PFSK-1 (cell line): Measurements from ENCODE around the gene PILRB.

Experiments
- FOXP2 ChIP-seq: optimal IDR thresholded peaks from 2 replicates; pipeline ENCODE3; 2011; ENCODE audit warnings: borderline replicate concordance, control low read depth, inconsistent platforms; ENCODE audit not compliant: insufficient read depth; ENCODE audit errors: extremely low read length, extremely low read depth
- POLR2AphosphoS5 ChIP-seq: IDR thresholded peaks from 2 replicates; pipeline ENCODE4 v1.6.1; 2012; ENCODE audit warnings: low read depth, mild to moderate bottlenecking, control low read depth, low read length, moderate library complexity
- SIN3A ChIP-seq: IDR thresholded peaks from 2 replicates; pipeline ENCODE4 v1.6.1; 2012; ENCODE audit warnings: mild to moderate bottlenecking, low read length, moderate library complexity, borderline replicate concordance; ENCODE audit not compliant: insufficient read depth
- TAF1 ChIP-seq: IDR thresholded peaks from 2 replicates; pipeline ENCODE4 v1.6.1; 2012; ENCODE audit warnings: low read length, control low read depth, borderline replicate concordance; ENCODE audit not compliant: insufficient read depth
- TF ChIP-seq, protein P1 (sequence below), 2 experiments: IDR thresholded peaks; 2 replicates each; pipeline versions ENCODE4 v1.6.1 to v1.8.0; 2011 to 2012; ENCODE audit warnings: low read depth in 2 of 2, low read length in 2 of 2, control low read depth in 1 of 2, inconsistent platforms in 1 of 2, mild to moderate bottlenecking in 1 of 2, moderate library complexity in 1 of 2; ENCODE audit not compliant: insufficient read depth in 1 of 2

The PILRB gene

DNA sequence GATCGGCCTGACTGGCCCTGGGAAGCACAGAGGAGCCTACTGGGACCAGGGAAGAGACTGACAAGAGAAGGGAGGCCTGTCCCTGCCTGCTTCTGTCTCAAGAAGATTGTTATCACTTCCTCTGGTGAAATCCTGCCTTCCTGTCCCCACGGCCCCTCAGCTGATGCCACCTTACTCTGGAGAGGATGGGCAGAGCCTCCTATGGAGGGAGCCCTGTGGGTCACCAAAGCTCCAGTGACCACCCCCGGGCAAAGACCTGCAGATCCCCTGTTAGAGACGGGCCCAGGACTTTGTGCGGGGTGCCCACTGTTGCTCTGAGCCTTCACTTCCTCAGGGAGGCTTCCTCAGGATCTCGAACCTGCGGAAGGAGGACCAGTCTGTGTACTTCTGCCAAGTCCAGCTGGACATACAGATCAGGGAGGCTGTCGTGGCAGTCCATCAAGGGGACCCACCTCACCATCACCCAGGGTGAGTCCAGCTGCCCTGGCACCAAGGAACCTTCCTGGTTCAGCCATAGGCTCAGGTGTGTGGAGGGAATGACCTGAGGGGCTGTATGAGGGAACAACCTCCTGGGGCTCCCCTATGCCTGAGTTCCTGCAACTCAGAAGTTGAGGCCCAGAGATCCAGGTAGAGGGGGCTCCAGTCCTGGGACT, 1.4 kb upstream of the PILRB start:
- TF ChIP-seq, protein P1, sequence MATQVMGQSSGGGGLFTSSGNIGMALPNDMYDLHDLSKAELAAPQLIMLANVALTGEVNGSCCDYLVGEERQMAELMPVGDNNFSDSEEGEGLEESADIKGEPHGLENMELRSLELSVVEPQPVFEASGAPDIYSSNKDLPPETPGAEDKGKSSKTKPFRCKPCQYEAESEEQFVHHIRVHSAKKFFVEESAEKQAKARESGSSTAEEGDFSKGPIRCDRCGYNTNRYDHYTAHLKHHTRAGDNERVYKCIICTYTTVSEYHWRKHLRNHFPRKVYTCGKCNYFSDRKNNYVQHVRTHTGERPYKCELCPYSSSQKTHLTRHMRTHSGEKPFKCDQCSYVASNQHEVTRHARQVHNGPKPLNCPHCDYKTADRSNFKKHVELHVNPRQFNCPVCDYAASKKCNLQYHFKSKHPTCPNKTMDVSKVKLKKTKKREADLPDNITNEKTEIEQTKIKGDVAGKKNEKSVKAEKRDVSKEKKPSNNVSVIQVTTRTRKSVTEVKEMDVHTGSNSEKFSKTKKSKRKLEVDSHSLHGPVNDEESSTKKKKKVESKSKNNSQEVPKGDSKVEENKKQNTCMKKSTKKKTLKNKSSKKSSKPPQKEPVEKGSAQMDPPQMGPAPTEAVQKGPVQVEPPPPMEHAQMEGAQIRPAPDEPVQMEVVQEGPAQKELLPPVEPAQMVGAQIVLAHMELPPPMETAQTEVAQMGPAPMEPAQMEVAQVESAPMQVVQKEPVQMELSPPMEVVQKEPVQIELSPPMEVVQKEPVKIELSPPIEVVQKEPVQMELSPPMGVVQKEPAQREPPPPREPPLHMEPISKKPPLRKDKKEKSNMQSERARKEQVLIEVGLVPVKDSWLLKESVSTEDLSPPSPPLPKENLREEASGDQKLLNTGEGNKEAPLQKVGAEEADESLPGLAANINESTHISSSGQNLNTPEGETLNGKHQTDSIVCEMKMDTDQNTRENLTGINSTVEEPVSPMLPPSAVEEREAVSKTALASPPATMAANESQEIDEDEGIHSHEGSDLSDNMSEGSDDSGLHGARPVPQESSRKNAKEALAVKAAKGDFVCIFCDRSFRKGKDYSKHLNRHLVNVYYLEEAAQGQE (IDR thresholded peaks at IDR 0.05; ENCODE audit: insufficient read depth in 1 of 2, low read depth in 2 of 2, low read length in 2 of 2), result no peak
- no peak for TF ChIP-seq SIN3A
- TF ChIP-seq FOXP2, result no peak
- TF ChIP-seq POLR2AphosphoS5, result 0 out of 2 replicates have a peak, but pooled peaks have one; percentile 10
- TF ChIP-seq TAF1, result no peak

DNA sequence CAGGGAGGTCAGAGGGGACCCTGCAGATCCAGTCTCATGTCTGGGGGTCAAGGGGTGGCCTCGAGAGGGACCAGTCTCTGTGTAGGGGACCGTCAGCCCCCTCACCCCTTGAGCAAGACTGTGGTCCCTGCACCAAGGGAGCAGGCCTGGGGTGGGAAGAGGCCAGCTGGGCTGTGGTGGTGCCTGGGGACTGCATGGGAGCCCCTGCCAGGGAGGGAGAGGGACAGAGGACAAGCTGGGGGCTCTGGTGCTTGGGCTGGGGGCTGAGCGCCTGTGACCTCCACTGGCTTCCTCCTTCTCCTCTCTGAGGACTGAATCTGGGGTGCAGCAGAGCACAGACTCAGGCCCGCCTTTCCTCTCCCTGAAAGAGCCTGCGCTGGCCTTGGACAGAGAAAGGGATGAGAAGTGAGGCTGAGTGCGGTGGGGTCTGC, 771 bp upstream of the PILRB start:
- TF ChIP-seq POLR2AphosphoS5 (no peak), TAF1 (no peak), SIN3A (no peak), FOXP2 (no peak)
- TF ChIP-seq, protein P1 (IDR thresholded peaks at IDR 0.05; ENCODE audit: insufficient read depth in 1 of 2, low read depth in 2 of 2, low read length in 2 of 2), result no peak

DNA sequence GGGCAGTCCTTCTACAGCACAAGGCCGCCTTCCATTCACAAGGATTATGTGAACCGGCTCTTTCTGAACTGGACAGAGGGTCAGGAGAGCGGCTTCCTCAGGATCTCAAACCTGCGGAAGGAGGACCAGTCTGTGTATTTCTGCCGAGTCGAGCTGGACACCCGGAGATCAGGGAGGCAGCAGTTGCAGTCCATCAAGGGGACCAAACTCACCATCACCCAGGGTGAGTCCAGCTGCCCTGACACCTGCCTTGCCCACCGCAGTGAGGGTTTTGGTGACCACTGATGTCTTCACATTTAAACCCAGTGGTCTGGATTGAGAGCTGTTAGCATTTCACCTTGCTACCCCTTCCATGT, 918 bp downstream of the PILRB start:
- TF ChIP-seq, protein P1 (IDR thresholded peaks at IDR 0.05; ENCODE audit: insufficient read depth in 1 of 2, low read depth in 2 of 2, low read length in 2 of 2), result no peak
- TF ChIP-seq FOXP2, result no peak
- TF ChIP-seq SIN3A, result no peak
- no peak for TF ChIP-seq TAF1
- no peak for TF ChIP-seq POLR2AphosphoS5

DNA sequence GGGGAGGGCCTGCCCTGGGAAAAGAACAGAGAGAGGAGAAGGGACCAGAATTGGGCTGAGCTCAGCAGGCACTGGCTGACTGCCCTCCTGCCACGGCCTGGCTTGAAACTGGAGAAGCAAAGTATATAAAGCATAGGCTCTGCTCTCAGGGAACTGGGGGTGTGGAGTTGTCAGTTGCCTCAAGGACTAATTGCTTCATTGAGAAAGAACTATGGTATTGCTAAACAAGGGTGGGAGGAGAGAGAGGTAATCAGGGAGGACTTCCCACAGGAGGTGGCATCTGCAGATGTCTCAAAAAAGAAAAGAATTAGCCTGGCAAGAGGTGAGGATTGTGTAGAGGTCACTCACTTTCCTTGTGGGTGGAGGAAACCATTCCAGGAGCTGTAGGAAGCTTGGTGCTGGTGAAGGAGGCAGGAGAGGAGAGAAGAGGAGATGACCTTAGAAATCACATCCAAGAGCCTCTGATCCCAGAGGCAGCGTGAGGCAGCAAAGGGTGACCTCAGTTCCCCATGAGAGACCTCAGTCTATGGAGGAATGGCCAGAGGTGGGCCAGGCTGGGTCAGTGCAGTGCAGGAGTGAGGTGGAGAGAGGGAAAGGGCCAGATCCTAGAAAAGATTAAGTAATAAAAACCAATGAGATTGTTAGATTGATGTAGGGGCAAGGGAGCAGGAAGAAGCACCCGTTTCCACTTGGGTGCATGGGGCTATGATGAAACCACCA, 2.4 kb downstream of the PILRB start:
- TF ChIP-seq TAF1 (no peak), POLR2AphosphoS5 (no peak), FOXP2 (no peak), SIN3A (no peak)
- TF ChIP-seq, protein P1 (IDR thresholded peaks at IDR 0.05; ENCODE audit: insufficient read depth in 1 of 2, low read depth in 2 of 2, low read length in 2 of 2), result no peak
